ENCODE data around the gene NUMBL.

GRCh38 chr19:40682431-40682964 lies 8.0 kb downstream of the NUMBL start:
- TF ChIP-seq EZH2 (IDR thresholded peaks at IDR 0.05; ENCODE audit: borderline replicate concordance) (no peak), EZH2phosphoT487 (IDR thresholded peaks at IDR 0.05; ENCODE audit: low read depth, severe bottlenecking, unreplicated experiment) (no peak)
- TF ChIP-seq, protein P1, sequence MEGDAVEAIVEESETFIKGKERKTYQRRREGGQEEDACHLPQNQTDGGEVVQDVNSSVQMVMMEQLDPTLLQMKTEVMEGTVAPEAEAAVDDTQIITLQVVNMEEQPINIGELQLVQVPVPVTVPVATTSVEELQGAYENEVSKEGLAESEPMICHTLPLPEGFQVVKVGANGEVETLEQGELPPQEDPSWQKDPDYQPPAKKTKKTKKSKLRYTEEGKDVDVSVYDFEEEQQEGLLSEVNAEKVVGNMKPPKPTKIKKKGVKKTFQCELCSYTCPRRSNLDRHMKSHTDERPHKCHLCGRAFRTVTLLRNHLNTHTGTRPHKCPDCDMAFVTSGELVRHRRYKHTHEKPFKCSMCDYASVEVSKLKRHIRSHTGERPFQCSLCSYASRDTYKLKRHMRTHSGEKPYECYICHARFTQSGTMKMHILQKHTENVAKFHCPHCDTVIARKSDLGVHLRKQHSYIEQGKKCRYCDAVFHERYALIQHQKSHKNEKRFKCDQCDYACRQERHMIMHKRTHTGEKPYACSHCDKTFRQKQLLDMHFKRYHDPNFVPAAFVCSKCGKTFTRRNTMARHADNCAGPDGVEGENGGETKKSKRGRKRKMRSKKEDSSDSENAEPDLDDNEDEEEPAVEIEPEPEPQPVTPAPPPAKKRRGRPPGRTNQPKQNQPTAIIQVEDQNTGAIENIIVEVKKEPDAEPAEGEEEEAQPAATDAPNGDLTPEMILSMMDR (IDR thresholded peaks at IDR 0.05; ENCODE audit: poor library complexity): no peak
